H1 (cell line): ENCODE measurements around the gene KCTD17. TPM values are rescaled to one million over a fixed set of nuclear protein-coding genes. Genes with fewer than 3 reads are reported as not detected.

ENCODE experiments used
- CTCF ChIA-PET: fragments of 300-600 bp; sonication (Branson Sonifier 250); formaldehyde crosslinking; loops from one replicate; lab custom pipeline; 2021; ENCODE audit not compliant: partially characterized antibody; lab: Charles Lee
- POLR2A ChIA-PET: fragments of 300-600 bp; sonication (Branson Sonifier 250); formaldehyde crosslinking; loops from one replicate; lab custom pipeline; 2021; ENCODE audit warnings: inconsistent platforms; ENCODE audit not compliant: partially characterized antibody; lab: Charles Lee
- DNase-seq, 2 experiments: peaks; one replicate each; pipeline versions ENCODE4 v3.0.0 to v3.0.0-alpha.2; 2010 to 2022; ENCODE audit warnings: low spot score in 2 of 2, low read depth in 1 of 2, mixed read lengths in 1 of 2
- FAIRE-seq: peaks from 2 replicates; lab custom pipeline; 2011; peaks lifted over from hg19 to GRCh38; lab: Jason Lieb, UNC
- H2AFZ ChIP-seq: 2 replicates; pipeline ENCODE4 v1.8.1; 2012; ENCODE audit warnings: low read length, inconsistent platforms
- H2AK5ac ChIP-seq: 2 replicates; pipeline ENCODE4 v1.6.1; 2013; ENCODE audit warnings: low read depth, low read length
- H2BK120ac ChIP-seq: replicated peaks from 2 replicates; pipeline ENCODE3; 2013; ENCODE audit warnings: low read depth, low read length, inconsistent platforms
- H2BK12ac ChIP-seq: 2 replicates; pipeline ENCODE4 v1.6.1; 2013; ENCODE audit warnings: low read depth, low read length
- H2BK15ac ChIP-seq: 2 replicates; pipeline ENCODE4 v1.6.1; 2013; ENCODE audit warnings: low read length
- H2BK20ac ChIP-seq: 2 replicates; pipeline ENCODE4 v1.6.1; 2013; ENCODE audit warnings: low read length
- H2BK5ac ChIP-seq: 2 replicates; pipeline ENCODE4 v1.6.1; 2013; ENCODE audit warnings: low read depth, low read length
- H3K14ac ChIP-seq: 2 replicates; pipeline ENCODE4 v1.6.1; 2013; ENCODE audit warnings: inconsistent platforms; ENCODE audit not compliant: insufficient read length
- H3K18ac ChIP-seq: 2 replicates; pipeline ENCODE4 v1.6.1; 2013; ENCODE audit warnings: low read length; ENCODE audit errors: extremely low read depth
- H3K23ac ChIP-seq: 2 replicates; pipeline ENCODE4 v1.6.1; 2013; ENCODE audit warnings: inconsistent platforms; ENCODE audit not compliant: insufficient read length
- H3K23me2 ChIP-seq: 2 replicates; pipeline ENCODE4 v1.6.1; 2013; ENCODE audit warnings: low read depth, low read length
- H3K27ac ChIP-seq: 2 replicates; pipeline ENCODE4 v1.6.1; 2011; ENCODE audit warnings: low read depth, low read length, inconsistent platforms
- H3K27me3 ChIP-seq, 4 experiments: replicated peaks in 1 of 4; 1 replicate in 1 of 4; 2 replicates in 3 of 4; pipeline versions ENCODE4 v1.6.1 to v1.8.1; 2011 to 2013; ENCODE audit warnings: low read length in 3 of 4, mild to moderate bottlenecking in 3 of 4, inconsistent platforms in 2 of 4, mixed read lengths in 2 of 4, moderate library complexity in 1 of 4; ENCODE audit not compliant: control insufficient read depth in 3 of 4, insufficient read depth in 3 of 4; ENCODE audit errors: extremely low read depth in 1 of 4
- H3K36me3 ChIP-seq, 4 experiments: 2 replicates each; pipeline versions ENCODE4 v1.6.1 to v1.8.1; 2011 to 2013; ENCODE audit warnings: mild to moderate bottlenecking in 4 of 4, low read length in 3 of 4, moderate library complexity in 2 of 4, control low read depth in 1 of 4, inconsistent platforms in 1 of 4; ENCODE audit not compliant: insufficient read depth in 4 of 4, control insufficient read depth in 2 of 4
- H3K4ac ChIP-seq: replicated peaks from 2 replicates; pipeline ENCODE3; 2013; ENCODE audit warnings: low read length, low read depth, mixed read lengths, inconsistent platforms; ENCODE audit not compliant: insufficient read length
- H3K4me1 ChIP-seq, 4 experiments: replicated peaks in 1 of 4; 1 replicate in 1 of 4; 2 replicates in 3 of 4; pipeline versions ENCODE4 v1.6.1 to v1.8.1; 2011 to 2013; ENCODE audit warnings: low read length in 3 of 4, inconsistent platforms in 2 of 4, mixed read lengths in 1 of 4; ENCODE audit not compliant: insufficient read depth in 4 of 4, control insufficient read depth in 3 of 4
- H3K4me2 ChIP-seq, 2 experiments: 2 replicates each; pipeline versions ENCODE4 v1.6.1 to v1.8.1; 2011 to 2013; ENCODE audit warnings: low read depth in 2 of 2, low read length in 2 of 2, control low read depth in 1 of 2, inconsistent platforms in 1 of 2, mild to moderate bottlenecking in 1 of 2; ENCODE audit not compliant: insufficient read depth in 1 of 2
- H3K4me3 ChIP-seq, 4 experiments: fragments of 200-600, 300-600 bp in 1 of 4; sonication (generic), shearing (Covaris generic), sonication (Bioruptor Twin) in 1 of 4; 2 replicates each; pipeline versions ENCODE4 v1.5.1 to v1.8.1; 2011 to 2016; ENCODE audit warnings: low read length in 4 of 4, low read depth in 3 of 4, control low read depth in 2 of 4, inconsistent platforms in 2 of 4, mild to moderate bottlenecking in 2 of 4, mixed read lengths in 1 of 4, moderate library complexity in 1 of 4; ENCODE audit not compliant: insufficient read depth in 2 of 4; ENCODE audit errors: extremely low read depth in 1 of 4
- H3K56ac ChIP-seq: replicated peaks from 2 replicates; pipeline ENCODE3; 2013; ENCODE audit warnings: low read depth, mild to moderate bottlenecking, mixed read lengths, low read length, inconsistent platforms; ENCODE audit not compliant: insufficient read length
- H3K79me1 ChIP-seq: 2 replicates; pipeline ENCODE4 v1.6.1; 2013; ENCODE audit warnings: low read depth, low read length, control low read depth
- H3K79me2 ChIP-seq, 2 experiments: 2 replicates each; pipeline versions ENCODE4 v1.6.1 to v1.8.1; 2012 to 2013; ENCODE audit warnings: low read length in 2 of 2, mild to moderate bottlenecking in 2 of 2, inconsistent platforms in 1 of 2; ENCODE audit not compliant: insufficient read depth in 2 of 2, control insufficient read depth in 1 of 2
- H3K9ac ChIP-seq, 4 experiments: replicated peaks in 1 of 4; 1 replicate in 1 of 4; 2 replicates in 3 of 4; pipeline versions ENCODE4 v1.6.1 to v1.8.1; 2011 to 2013; ENCODE audit warnings: low read depth in 3 of 4, low read length in 3 of 4, control low read depth in 2 of 4, mild to moderate bottlenecking in 2 of 4, moderate library complexity in 2 of 4, inconsistent platforms in 1 of 4; ENCODE audit errors: extremely low read depth in 1 of 4
- H3K9me3 ChIP-seq, 2 experiments: 2 replicates each; pipeline versions ENCODE4 v1.6.1 to v1.8.1; 2012 to 2013; ENCODE audit warnings: mild to moderate bottlenecking in 2 of 2, moderate library complexity in 2 of 2, control low read depth in 1 of 2, inconsistent platforms in 1 of 2, low read depth in 1 of 2, low read length in 1 of 2, mixed read lengths in 1 of 2; ENCODE audit not compliant: insufficient read depth in 2 of 2
- H4K20me1 ChIP-seq, 2 experiments: replicated peaks in 1 of 2; 2 replicates each; pipeline versions ENCODE3 to v1.8.1; 2011 to 2013; ENCODE audit warnings: inconsistent platforms in 2 of 2, low read length in 2 of 2, mild to moderate bottlenecking in 1 of 2; ENCODE audit not compliant: insufficient read depth in 2 of 2, control insufficient read depth in 1 of 2
- H4K5ac ChIP-seq: 2 replicates; pipeline ENCODE4 v1.6.1; 2013; ENCODE audit warnings: low read length, low read depth, mixed read lengths, inconsistent platforms; ENCODE audit not compliant: insufficient read length
- H4K8ac ChIP-seq: 2 replicates; pipeline ENCODE4 v1.8.0; 2013; ENCODE audit warnings: mild to moderate bottlenecking, moderate library complexity, low read length, inconsistent platforms; ENCODE audit not compliant: insufficient read depth; ENCODE audit errors: extremely low read depth
- H4K91ac ChIP-seq: replicated peaks from 2 replicates; pipeline ENCODE3; 2013; ENCODE audit warnings: low read length, mixed read lengths, inconsistent platforms; ENCODE audit not compliant: insufficient read length
- BCL11A ChIP-seq, 2 experiments: IDR thresholded peaks; one replicate each; pipeline ENCODE4 v1.6.1; 2011; ENCODE audit warnings: low read depth in 2 of 2, low read length in 2 of 2, mild to moderate bottlenecking in 2 of 2
- BRCA1 ChIP-seq: IDR thresholded peaks from 2 replicates; pipeline ENCODE4 v1.6.1; 2012; ENCODE audit warnings: low read depth, low read length, improper control_type of control experiment
- CTBP2 ChIP-seq: IDR thresholded peaks from 2 replicates; pipeline ENCODE4 v1.7.0; 2011; ENCODE audit warnings: borderline replicate concordance, mild to moderate bottlenecking, moderate library complexity, mixed read lengths, low read length; ENCODE audit not compliant: insufficient read depth, insufficient read length
- CTCF ChIP-seq, 3 experiments: IDR thresholded peaks; 1 replicate in 2 of 3; 2 replicates in 1 of 3; pipeline versions ENCODE4 v1.5.1 to v1.6.1; 2011; ENCODE audit warnings: low read length in 3 of 3, mild to moderate bottlenecking in 3 of 3, inconsistent platforms in 2 of 3, low read depth in 1 of 3, moderate library complexity in 1 of 3; ENCODE audit not compliant: insufficient read depth in 1 of 3; ENCODE audit errors: control extremely low read depth in 1 of 3
- HDAC2 ChIP-seq, 2 experiments: fragments of 300-600 bp in 1 of 2; sonication (generic) in 1 of 2; IDR thresholded peaks; 2 replicates each; pipeline ENCODE4 v1.6.1; 2011 to 2012; ENCODE audit warnings: low read depth in 2 of 2, low read length in 2 of 2, mild to moderate bottlenecking in 2 of 2, moderate library complexity in 2 of 2, borderline replicate concordance in 1 of 2, inconsistent platforms in 1 of 2
- POU5F1 ChIP-seq: IDR thresholded peaks from 2 replicates; pipeline ENCODE4 v1.6.1; 2011; ENCODE audit warnings: low read depth, mild to moderate bottlenecking, low read length, moderate library complexity
- TAF1 ChIP-seq: IDR thresholded peaks from 2 replicates; pipeline ENCODE4 v1.6.1; 2011; ENCODE audit warnings: mild to moderate bottlenecking, low read depth, low read length
- USF2 ChIP-seq: IDR thresholded peaks from 2 replicates; pipeline ENCODE4 v1.6.1; 2011; ENCODE audit warnings: low read length, improper control_type of control experiment
- WGBS, 2 experiments: shearing (Covaris generic) in 1 of 2; methylation state at CpG; one replicate each; pipeline versions ENCODE4 v1.1.6 to v1.1.7; 2013 to 2015; ENCODE audit warnings: low lambda C conversion rate in 2 of 2, mixed read lengths in 2 of 2, inconsistent platforms in 1 of 2, low coverage in 1 of 2, missing lambda C conversion rate in 1 of 2; ENCODE audit not compliant: insufficient replicate concordance in 2 of 2, insufficient coverage in 1 of 2, insufficient read length in 1 of 2; ENCODE audit errors: extremely low coverage in 1 of 2, missing lambda C conversion rate in 1 of 2; 5-methylcytosine and 5-hydroxymethylcytosine counted together
- polyA plus RNA-seq, 7 experiments: library from polyadenylated mRNA; depleted of rRNA in 3 of 7; stranded (reverse) in 5 of 7; unstranded in 2 of 7; fragments of >200 nt in 5 of 7; fragments of 200-250 nt in 2 of 7; gene quantifications; 1 replicate in 5 of 7; 2 replicates in 1 of 7; 4 replicates in 1 of 7; pipeline versions ENCODE4 v1.2.1 to v1.2.3, GENCODE V29; 2011 to 2013; ENCODE audit warnings: missing spikeins in 2 of 7, mixed read lengths in 2 of 7
- total RNA-seq: library from RNA; stranded (reverse); fragmentation: NEBNext Ultra II Directional; extraction: Animal tissue kit (Norgen Biotek cat#: 25700); gene quantifications from 2 replicates; pipeline ENCODE4 v1.2.1, GENCODE V29; 2021
- TF ChIP-seq, protein P1 (sequence below): IDR thresholded peaks from 2 replicates; pipeline ENCODE4 v1.6.1; 2012; ENCODE audit warnings: inconsistent platforms

The KCTD17 gene
- total and polyA plus RNA-seq, 2 of the 8 experiments (the other 6 are each of a cell fraction or from before 2014, with no cell fraction given), result 39.4 to 44.0 TPM

DNA sequence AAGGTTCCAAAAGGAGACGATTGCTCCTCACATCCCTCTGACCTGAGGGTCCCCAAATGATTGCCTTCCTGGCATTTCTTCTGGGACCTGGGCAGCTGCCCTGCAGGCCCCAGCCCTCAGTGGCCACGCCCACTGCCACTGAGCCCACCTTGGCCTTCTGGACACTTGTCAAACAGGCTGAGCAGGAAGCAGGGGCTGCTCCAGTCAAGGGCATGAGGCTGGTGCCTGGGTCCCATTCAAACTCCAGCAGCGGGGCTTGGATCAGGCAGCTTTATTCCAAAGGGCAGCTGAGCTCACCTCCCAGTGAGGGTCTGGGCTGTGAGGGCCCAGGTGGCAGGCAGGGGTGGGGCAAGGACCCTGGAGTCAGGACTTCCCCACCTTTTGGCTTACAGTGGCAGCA is 13.6 kb downstream of the KCTD17 start:
- Histone ChIP-seq H2AFZ (no peak overlapping the region), H2BK20ac (no peak overlapping the region), H3K14ac (no peak overlapping the region), H2BK120ac (no peak overlapping the region), H3K79me2 (no peaks in the 10 kb centered on the region), H3K18ac (no peak overlapping the region), H4K20me1 (peaks cover 0 to 6% of the 10 kb centered on the region in 2 experiments), H3K9ac (no peak overlapping the region), H3K27ac (no peak overlapping the region), H3K36me3 (peaks cover 0 to 2% (median 0%) of the 10 kb centered on the region in 4 experiments; a peak in 2 of 8 replicates), H3K4me1 (peaks cover 3 to 27% (median 16%) of the 10 kb centered on the region in 4 experiments), H3K4me2 (no peak overlapping the region), H2BK5ac (no peak overlapping the region), H2BK15ac (no peak overlapping the region), H3K79me1 (no peaks in the 10 kb centered on the region), H4K5ac (no peak overlapping the region), H3K23me2 (peaks cover 3% of the 10 kb centered on the region; the same call in 1 of the 2 replicates), H3K4me3 (no peak overlapping the region), H3K56ac (no peak overlapping the region), H2BK12ac (no peak overlapping the region), H3K9me3 (no peaks in the 10 kb centered on the region), H4K91ac (no peak overlapping the region), H2AK5ac (no peak overlapping the region), H4K8ac (no peak overlapping the region), H3K27me3 (peaks cover 8 to 45% (median 39%) of the 10 kb centered on the region in 4 experiments), H3K23ac (no peak overlapping the region), H3K4ac (no peak overlapping the region)
- ChIA-PET CTCF (interaction anchor here (0.9 to 1.1 kb wide), 5 partner anchors 19 to 136 kb away, joined by 3 to 6 read pairs (median 3); no protein-coding TSS in a partner anchor), POLR2A (interaction anchor here (1.4 to 1.6 kb wide), 2 partner anchors 19 to 36 kb away, joined by 3 read pairs; no protein-coding TSS in a partner anchor)
- DNase-seq (no peak), FAIRE-seq (no peak)
- WGBS, 2 experiments, result 81% methylated on average over 2 of the region's 3 CpGs; no CpG with 5 or more reads in 1 of the 2 experiments
- no peak for TF ChIP-seq BRCA1
- TF ChIP-seq POU5F1, result no peak
- TF ChIP-seq, protein P1, sequence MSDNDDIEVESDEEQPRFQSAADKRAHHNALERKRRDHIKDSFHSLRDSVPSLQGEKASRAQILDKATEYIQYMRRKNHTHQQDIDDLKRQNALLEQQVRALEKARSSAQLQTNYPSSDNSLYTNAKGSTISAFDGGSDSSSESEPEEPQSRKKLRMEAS, result no peak
- TF ChIP-seq HDAC2 (IDR thresholded peaks at IDR 0.05; ENCODE audit: borderline replicate concordance in 1 of 2, low read depth in 2 of 2, low read length in 2 of 2), result no peak
- TF ChIP-seq CTCF (IDR thresholded peaks at IDR 0.05; ENCODE audit: control extremely low read depth in 1 of 3, insufficient read depth in 1 of 3, low read depth in 1 of 3, low read length in 3 of 3), result no peak
- no peak for TF ChIP-seq BCL11A (IDR thresholded peaks at IDR 0.05; ENCODE audit: low read depth in 2 of 2, low read length in 2 of 2)
- TF ChIP-seq USF2, result no peak
- TF ChIP-seq CTBP2, result no peak
- no peak for TF ChIP-seq TAF1
